ENCODE data around the gene DAAM2. TPM values are rescaled to one million over a fixed set of nuclear protein-coding genes. Genes with fewer than 3 reads are reported as not detected.
A peak's percentile ranks its signal among the peaks of the same experiment; 100 is the strongest.

DAAM2 gene
- total RNA-seq, 1 experiment from 2014 or later, result not detected

DNA sequence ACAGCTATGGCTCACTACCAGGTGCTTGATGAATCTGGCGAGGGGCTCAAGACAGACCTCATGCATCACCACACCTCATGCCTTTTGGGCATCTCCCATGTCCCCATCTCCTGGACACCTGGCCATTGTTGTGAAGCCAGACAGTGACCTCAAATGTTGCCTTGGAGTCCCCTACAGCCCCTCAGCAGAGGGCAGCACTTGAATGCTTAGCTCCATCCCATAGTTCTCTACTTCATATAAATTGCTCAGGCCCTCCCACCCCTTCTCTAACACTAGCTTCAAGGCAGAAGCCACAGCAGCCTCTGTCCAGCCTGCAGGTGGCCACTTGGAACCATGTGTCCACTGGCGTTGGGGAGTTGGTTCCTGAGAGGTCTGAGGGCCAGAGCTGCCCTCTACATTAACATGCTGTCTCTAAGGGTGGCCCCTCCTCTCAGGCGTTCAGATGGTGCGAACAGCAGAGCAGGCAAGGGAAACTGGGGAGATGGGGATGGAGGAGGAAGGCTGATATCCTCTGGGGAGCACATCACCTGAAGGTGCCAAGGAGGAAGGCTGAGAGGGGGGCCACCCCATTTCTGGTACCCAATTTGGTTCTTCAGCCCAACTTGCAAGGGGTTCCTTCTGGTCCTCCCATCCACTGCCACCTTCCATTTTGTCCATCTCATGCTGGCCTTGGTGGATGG is 110.8 kb downstream of the DAAM2 start:
- BruUV-seq (replicated peaks), result no TSS peak
- H3K9me3 ChIP-seq, result no peaks in the 10 kb centered on the region
- ChIA-PET POLR2A (no interaction called here), CTCF (interaction anchor here (1.1 kb wide), 1 partner anchor 943 kb away, joined by 3 read pairs; no protein-coding TSS in a partner anchor)
- intact Hi-C loops (cut with micrococcal nuclease; ENCODE audit: unreplicated experiment), result no loop called here
- H3K4me1 ChIP-seq, result no peaks in the 10 kb centered on the region
- H3K27me3 ChIP-seq (replicated peaks; ENCODE audit: control insufficient read depth, insufficient read depth, low read length), result no peaks in the 10 kb centered on the region
- no peak overlapping the region for H3K4me3 ChIP-seq (ENCODE audit: low read depth, low read length)
- no peaks in the 10 kb centered on the region for H3K4me1 Mint-ChIP-seq (ENCODE audit: low read depth, unreplicated experiment)
- H3K36me3 ChIP-seq (ENCODE audit: control insufficient read depth, insufficient read depth, low read length), result peaks cover 1% of the 10 kb centered on the region; the same call in 1 of the 2 replicates
- DNase-seq, result no peak
- peaks cover 35% of the 10 kb centered on the region for H3K36me3 Mint-ChIP-seq (ENCODE audit: insufficient read depth, unreplicated experiment)
- no peak overlapping the region for H3K4me3 Mint-ChIP-seq (ENCODE audit: unreplicated experiment)
- H3K27me3 Mint-ChIP-seq (ENCODE audit: insufficient read depth, unreplicated experiment), result no peaks in the 10 kb centered on the region
- TF ChIP-seq, protein P1, sequence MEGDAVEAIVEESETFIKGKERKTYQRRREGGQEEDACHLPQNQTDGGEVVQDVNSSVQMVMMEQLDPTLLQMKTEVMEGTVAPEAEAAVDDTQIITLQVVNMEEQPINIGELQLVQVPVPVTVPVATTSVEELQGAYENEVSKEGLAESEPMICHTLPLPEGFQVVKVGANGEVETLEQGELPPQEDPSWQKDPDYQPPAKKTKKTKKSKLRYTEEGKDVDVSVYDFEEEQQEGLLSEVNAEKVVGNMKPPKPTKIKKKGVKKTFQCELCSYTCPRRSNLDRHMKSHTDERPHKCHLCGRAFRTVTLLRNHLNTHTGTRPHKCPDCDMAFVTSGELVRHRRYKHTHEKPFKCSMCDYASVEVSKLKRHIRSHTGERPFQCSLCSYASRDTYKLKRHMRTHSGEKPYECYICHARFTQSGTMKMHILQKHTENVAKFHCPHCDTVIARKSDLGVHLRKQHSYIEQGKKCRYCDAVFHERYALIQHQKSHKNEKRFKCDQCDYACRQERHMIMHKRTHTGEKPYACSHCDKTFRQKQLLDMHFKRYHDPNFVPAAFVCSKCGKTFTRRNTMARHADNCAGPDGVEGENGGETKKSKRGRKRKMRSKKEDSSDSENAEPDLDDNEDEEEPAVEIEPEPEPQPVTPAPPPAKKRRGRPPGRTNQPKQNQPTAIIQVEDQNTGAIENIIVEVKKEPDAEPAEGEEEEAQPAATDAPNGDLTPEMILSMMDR (IDR thresholded peaks at IDR 0.05; ENCODE audit: insufficient read depth in 1 of 2, low read depth in 1 of 2, low read length in 1 of 2, severe bottlenecking in 1 of 2, unreplicated experiment in 1 of 2), result peak in 1 of 2 experiments; percentile 23
- peak overlapping the region; percentile 1 for H3K27ac Mint-ChIP-seq (ENCODE audit: unreplicated experiment)
- H3K9me3 Mint-ChIP-seq (ENCODE audit: unreplicated experiment), result no peaks in the 10 kb centered on the region

DNA sequence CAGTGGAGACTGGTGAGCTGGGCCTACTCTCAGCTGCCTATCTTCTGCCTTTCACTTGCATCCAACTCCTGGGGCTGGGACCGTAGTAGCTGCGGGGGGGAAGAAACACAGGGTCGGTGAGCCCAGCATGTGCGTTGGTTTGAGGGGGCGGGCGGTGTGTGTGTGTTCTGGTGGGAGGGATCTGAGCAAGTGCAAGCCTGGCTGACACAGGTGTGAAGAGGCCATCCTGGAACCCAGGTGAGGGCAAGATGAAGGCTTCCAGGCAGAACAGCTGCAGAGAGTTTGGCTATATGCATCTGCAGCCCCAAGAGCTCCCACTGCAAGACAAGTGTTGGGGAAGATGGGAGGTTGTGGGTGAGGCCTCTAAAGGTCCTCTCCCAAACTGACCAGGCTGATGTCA is 111.5 kb downstream of the DAAM2 start:
- ChIA-PET CTCF (interaction anchor here (1.1 kb wide), 1 partner anchor 942 kb away, joined by 3 read pairs; no protein-coding TSS in a partner anchor), POLR2A (no interaction called here)
- BruUV-seq (replicated peaks), result no TSS peak
- Mint-ChIP-seq H3K27me3 (ENCODE audit: insufficient read depth, unreplicated experiment) (no peaks in the 10 kb centered on the region), H3K4me1 (ENCODE audit: low read depth, unreplicated experiment) (no peaks in the 10 kb centered on the region), H3K27ac (ENCODE audit: unreplicated experiment) (no peak overlapping the region), H3K36me3 (ENCODE audit: insufficient read depth, unreplicated experiment) (peaks cover 31% of the 10 kb centered on the region), H3K4me3 (ENCODE audit: unreplicated experiment) (no peak overlapping the region), H3K9me3 (ENCODE audit: unreplicated experiment) (no peaks in the 10 kb centered on the region)
- no peak for DNase-seq
- TF ChIP-seq, protein P1 (IDR thresholded peaks at IDR 0.05; ENCODE audit: insufficient read depth in 1 of 2, low read depth in 1 of 2, low read length in 1 of 2, severe bottlenecking in 1 of 2, unreplicated experiment in 1 of 2), result no peak
- H3K27me3 ChIP-seq (replicated peaks; ENCODE audit: control insufficient read depth, insufficient read depth, low read length), result no peaks in the 10 kb centered on the region
- no peaks in the 10 kb centered on the region for H3K4me1 ChIP-seq
- no peaks in the 10 kb centered on the region for H3K9me3 ChIP-seq
- intact Hi-C loops (cut with micrococcal nuclease; ENCODE audit: unreplicated experiment), result no loop called here
- peaks cover 1% of the 10 kb centered on the region; the same call in 1 of the 2 replicates for H3K36me3 ChIP-seq (ENCODE audit: control insufficient read depth, insufficient read depth, low read length)
- H3K4me3 ChIP-seq (ENCODE audit: low read depth, low read length), result no peak overlapping the region

DNA sequence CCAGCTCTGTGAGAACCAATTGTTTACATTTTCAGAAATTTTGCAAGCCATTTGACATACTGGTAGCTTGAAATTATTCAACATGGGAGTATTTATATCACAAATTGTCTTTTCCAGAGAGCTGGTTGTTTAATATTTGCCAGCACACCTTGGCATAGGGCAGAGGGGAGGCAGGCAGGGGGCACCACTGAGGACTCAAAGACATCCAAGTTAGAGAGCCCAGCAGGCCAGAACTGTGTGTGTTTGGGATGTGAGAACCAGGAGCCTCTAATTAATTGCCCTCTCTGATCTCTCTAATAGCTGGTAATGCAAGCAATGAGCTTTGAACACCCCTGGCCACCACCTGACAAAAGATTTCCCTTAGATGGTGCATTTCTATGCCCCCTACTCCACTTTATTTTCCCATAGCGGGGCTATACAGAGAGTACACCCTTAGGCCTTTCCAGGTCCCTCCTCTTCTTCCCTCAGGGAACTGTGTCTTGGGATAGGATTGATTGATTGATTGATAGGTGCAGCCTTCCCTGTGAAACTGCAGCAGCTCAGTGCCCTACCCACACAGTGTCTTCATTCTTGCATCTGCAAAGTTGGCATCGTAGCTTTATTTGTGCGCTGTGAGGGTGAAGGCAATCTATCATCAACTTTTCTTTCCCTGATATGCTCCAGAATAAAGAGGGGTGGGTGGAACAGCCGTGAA is 112.9 kb downstream of the DAAM2 start:
- H3K9me3 Mint-ChIP-seq (ENCODE audit: unreplicated experiment), result no peaks in the 10 kb centered on the region
- no peaks in the 10 kb centered on the region for H3K9me3 ChIP-seq
- H3K4me3 ChIP-seq (ENCODE audit: low read depth, low read length), result no peak overlapping the region
- no peaks in the 10 kb centered on the region for H3K27me3 ChIP-seq (replicated peaks; ENCODE audit: control insufficient read depth, insufficient read depth, low read length)
- peaks cover 1% of the 10 kb centered on the region; the same call in 1 of the 2 replicates for H3K36me3 ChIP-seq (ENCODE audit: control insufficient read depth, insufficient read depth, low read length)
- H3K4me1 Mint-ChIP-seq (ENCODE audit: low read depth, unreplicated experiment), result no peaks in the 10 kb centered on the region
- intact Hi-C loops (cut with micrococcal nuclease; ENCODE audit: unreplicated experiment), result no loop called here
- no peak overlapping the region for H3K27ac Mint-ChIP-seq (ENCODE audit: unreplicated experiment)
- ChIA-PET CTCF (no interaction called here), POLR2A (no interaction called here)
- no peak for DNase-seq
- TSS peak; percentile 4 for BruUV-seq (replicated peaks)
- TF ChIP-seq, protein P1 (IDR thresholded peaks at IDR 0.05; ENCODE audit: insufficient read depth in 1 of 2, low read depth in 1 of 2, low read length in 1 of 2, severe bottlenecking in 1 of 2, unreplicated experiment in 1 of 2), result no peak
- H3K27me3 Mint-ChIP-seq (ENCODE audit: insufficient read depth, unreplicated experiment), result no peaks in the 10 kb centered on the region
- H3K36me3 Mint-ChIP-seq (ENCODE audit: insufficient read depth, unreplicated experiment), result peaks cover 36% of the 10 kb centered on the region
- H3K4me1 ChIP-seq, result no peaks in the 10 kb centered on the region
- H3K4me3 Mint-ChIP-seq (ENCODE audit: unreplicated experiment), result no peak overlapping the region

All from Caco-2 (cell line).